EH (cell line): ENCODE results near the gene TIMM10B.
A peak's percentile ranks its signal among the peaks of the same experiment; 100 is the strongest.

Experiments used
- DNase-seq: peaks from one replicate; pipeline ENCODE4 v3.0.0-alpha.2; 2015; ENCODE audit warnings: low read depth

Gene TIMM10B

GRCh38 chr11:6472934-6473333 lies 8.4 kb upstream of the TIMM10B start:
- DNase-seq: no peak

DNA sequence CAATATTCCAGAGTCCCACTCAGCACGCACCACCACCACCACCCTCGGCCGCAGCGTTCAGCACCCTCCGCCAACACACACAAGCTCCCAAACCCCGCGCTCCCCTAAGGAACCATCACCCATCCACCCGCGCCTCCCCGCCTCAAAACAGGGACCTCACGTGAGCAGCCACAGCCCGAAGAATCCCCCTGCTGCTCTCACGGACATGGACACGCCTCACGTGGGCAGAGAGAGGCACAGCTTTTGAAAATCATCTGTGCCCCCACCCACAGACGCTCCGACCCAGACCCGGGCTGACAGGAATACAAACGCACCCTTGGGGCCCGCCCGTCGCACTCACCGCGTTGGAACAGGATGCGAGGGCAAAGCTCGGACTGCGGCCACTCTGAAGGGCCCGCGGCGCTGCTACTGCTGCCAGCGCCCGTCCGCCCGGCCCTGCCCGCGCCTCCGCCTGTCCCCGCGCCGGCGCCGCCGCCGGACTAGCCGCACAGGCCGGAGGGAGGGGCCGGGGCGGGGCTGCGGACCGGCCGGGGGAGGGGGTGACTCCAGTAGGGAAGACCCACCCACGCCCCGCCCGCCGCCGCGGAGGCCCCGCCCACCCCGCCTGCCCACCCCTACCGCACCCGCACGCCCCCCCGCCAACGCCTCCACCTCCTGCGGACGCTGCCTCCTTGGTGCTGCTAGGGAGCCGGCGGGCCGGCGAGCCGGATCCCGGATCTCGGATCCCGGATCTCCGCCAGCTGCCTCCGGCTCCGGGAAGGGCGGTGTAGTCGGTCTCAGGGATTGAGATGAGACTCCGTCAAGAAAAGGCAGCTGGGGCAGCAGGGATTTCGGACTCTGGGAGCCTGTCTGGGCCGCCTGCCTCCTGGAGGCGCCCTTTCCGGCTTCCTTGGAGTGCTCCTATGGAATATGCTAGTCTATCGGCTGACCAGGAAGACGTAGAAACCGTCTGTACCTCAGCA lies 7.6 kb upstream of the TIMM10B start, which contains the start of gene TRIM3:
TSS of gene TRIM3 (minus strand) at position 491 of the 962 bp plus-strand sequence. CDS start 8,246 bp downstream, outside the sequence.
- DNase-seq: peak; percentile 91

DNA sequence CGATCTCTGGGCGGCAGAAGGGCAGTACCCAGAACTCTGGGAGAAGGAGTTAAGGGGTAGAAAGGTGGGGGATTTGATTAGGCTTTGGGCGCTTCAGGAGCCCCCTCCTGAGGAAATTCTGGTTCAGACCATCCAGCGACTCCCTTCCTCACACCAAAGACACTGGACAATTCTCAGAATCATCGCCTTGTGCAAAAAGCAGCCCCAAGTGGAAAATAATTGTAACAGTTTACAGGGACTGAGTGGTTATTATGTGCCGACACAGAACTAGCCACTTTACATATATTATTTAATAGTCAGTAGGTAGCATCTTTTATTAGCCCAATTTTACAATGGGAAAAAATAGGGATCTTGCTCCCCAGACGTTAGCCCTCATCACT lies 6.9 kb upstream of the TIMM10B start:
- DNase-seq: no peak

DNA sequence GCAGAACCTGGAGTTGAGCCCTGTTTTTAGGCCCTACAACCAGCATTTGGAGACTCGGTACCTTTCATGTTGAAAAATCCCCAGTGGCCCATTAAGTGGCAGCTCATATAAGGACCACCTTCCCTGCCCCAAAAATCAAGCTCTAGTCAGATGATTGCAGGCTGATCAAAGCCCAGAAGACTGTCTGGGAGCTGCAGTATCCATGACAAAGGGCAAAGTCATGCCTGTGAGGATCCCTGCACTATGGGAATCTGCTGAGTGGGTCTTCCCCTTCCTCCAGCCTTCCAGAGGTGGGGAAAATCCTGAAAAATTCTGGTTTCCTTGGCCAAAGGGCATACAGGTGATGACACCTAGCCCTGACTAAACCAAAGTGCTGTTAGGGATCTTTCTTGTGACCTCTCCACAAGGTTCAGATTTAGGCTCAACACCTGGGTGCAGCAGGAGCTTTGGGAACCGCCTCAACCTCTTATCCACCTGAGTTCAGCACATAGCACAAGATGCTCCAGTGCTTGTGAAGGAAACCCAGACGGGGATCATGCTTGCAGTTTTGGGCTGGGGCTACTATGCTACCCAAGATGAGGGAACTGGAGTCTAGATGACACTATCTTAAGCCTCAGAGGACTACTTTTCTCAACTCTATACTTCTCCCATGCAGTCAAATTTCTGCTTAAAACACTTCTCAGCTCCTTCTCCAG lies 6.3 kb upstream of the TIMM10B start:
- DNase-seq: peak; percentile 21

GRCh38 chr11:6475936-6476335 lies 5.4 kb upstream of the TIMM10B start:
- DNase-seq: no peak

GRCh38 chr11:6476571-6476970 lies 4.7 kb upstream of the TIMM10B start:
- no peak for DNase-seq

- peak; percentile 39 for DNase-seq
Observed at GRCh38 chr11:6480299-6480914, 894 bp upstream of the TIMM10B start.

GRCh38 chr11:6481924-6482275 lies 599 bp downstream of the TIMM10B start:
- DNase-seq: no peak

DNA sequence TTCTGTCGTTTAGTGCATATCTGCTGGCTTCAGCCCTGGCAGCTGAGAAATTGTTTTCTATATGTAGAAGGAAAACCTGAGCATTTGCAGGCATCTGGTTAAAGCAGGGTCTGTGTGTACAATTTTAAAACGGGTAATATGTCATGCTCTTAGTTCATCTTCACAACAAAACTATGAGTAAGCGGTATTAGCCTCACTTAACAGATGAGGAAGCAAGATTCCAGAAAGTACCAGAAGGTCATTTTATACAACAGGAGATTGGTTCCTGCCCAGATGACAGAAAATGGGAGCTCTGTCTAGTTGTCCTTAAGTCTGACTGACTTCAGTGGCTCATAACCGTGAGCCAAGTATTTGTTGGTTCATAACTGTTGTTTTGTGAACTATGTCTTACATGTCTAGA lies 1.1 kb downstream of the TIMM10B start:
- no peak for DNase-seq

GRCh38 chr11:6483015-6483414 lies 1.7 kb downstream of the TIMM10B start:
- no peak for DNase-seq

DNA sequence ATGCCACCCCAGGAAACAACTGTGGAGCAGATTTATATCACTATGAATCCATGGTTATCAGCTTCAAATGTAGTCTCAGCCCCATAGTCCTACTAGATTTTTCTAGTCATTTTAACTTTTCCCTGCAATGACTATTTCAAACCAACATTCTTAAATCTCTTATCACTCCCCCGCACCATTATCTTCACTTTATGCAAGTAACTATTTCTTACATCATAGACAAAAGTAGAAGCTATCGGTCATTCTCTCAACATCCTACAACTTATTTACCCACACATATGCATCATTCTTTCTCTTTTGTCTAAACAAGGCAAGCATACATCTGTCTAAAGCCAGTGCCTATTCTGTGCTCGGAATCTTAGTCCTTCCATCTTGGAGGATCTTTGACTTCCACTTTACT lies 4.4 kb downstream of the TIMM10B start:
- no peak for DNase-seq

DNA sequence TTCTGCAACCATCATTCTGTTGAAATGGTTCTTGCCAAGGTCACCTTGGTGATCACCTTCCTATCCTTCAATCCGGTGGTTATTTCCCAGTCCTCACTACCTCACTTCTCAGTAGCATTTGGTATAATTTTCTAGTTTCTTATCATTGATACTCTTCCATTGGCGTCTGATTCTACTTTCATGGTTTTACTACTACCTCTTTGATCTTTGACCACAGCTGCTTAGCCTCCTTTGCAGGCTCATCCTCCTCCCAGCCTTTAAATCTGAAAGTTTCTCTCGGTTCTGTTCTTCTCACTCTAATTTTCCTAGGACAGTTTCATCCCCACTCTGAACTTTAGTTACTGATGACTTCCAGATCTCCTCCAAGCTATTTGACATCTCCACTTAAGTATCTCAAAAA lies 5.0 kb downstream of the TIMM10B start:
- no peak for DNase-seq

DNA sequence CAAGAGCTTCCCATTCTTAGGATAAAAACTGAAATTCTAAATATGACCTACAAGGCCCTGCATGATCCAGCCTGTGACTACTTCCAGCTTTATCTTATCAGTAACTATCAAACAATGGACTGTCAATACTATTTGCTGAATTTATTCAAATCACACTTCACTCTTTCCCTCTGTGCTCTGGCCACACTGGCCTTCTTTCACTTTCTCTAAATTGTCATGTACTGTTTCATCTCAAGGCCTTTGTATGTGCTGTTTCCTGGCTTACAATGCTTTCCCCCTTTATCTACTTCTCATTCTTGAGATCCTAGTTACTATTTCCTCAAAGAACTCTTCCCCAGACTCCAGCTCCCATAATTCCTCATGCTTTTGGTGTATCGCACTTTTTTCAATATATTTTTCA lies 5.6 kb downstream of the TIMM10B start:
- no peak for DNase-seq

DNA sequence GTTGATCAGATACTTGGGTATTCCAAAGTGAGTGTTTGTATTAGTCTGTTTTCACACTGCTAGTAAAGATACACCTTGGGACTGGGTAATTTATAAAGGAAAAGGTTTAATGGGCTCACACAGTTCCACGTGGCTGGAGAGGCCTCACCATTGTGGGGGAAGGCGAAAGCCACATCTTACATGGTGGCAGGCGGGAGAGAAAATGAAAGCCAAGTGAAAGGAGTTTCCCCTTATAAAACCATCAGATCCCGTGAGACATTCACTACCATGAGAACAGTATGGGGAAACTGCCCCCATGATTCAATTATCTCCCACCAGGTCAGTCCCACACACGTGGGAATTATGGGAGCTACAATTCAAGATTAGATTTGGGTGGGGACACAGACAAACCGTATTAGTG lies 7.0 kb downstream of the TIMM10B start:
- no peak for DNase-seq

GRCh38 chr11:6488821-6489220 lies 7.5 kb downstream of the TIMM10B start:
- DNase-seq: no peak

- no peak for DNase-seq
Observed at GRCh38 chr11:6489306-6489705, 8.0 kb downstream of the TIMM10B start.

DNA sequence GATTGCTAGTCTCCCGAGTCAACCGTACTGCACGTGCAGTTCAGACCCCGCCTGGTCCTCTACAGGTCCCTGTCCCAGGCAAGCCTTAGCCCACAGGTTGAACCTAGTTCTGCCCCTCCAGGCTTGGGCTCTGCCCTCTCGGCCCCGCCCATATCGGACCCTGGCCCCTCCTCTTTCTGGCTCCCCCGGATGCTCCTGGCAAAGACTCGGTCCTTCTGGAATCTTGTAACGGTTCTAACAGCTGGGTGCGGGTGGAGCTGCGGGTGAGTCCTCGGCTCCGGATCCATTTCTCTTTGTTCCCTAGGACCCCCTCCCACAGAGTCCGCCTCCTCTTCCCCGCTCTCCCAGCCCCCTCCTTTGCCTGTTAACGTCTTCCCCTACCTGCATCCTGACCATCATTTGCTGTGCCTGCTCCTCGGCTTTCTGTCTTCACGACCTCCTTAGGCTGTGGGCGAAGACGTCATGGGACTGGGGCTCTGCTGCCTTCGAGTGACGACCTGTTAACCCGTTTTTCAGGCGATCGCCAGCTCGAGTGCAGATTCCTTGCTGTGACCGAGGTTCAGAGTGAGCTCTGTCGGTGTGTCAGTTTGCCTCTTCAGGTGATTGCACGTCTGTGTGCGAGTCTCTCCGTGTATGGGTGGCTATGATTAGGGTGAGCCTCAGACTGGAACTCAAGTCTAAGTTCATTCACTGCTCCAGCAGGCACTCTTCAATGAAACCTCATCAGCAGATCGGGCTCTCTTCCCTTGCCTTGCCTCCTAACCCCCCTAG lies 16.0 kb downstream of the TIMM10B start, which contains the start of gene DNHD1:
TSS of gene DNHD1 (plus strand) at position 212 of the 771 bp plus-strand sequence. CDS start 936 bp downstream, outside the sequence.
- peak; percentile 12 for DNase-seq

GRCh38 chr11:6498121-6498520 lies 16.8 kb downstream of the TIMM10B start:
- no peak for DNase-seq

- no peak for DNase-seq
Observed at GRCh38 chr11:6498544-6498943, 17.2 kb downstream of the TIMM10B start.

DNA sequence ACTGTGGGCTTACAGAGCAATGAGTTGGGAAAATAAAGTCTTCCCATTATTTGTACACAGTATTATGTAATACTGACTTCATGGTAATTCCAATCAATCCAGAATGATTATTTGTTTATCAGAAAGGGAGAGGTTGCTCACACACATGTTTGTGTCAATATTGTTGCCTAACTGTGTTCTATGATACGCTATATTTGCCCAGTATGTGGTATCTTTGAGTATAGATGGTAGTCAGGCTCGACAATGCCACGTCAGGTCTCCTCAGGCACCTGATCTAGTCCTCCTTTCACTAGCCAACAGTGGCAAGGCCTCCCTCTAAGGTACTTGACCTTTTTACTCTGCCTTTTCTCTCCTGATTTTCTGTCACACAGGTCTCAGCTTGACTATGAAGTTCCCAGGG lies 21.1 kb downstream of the TIMM10B start:
- DNase-seq: no peak

DNA sequence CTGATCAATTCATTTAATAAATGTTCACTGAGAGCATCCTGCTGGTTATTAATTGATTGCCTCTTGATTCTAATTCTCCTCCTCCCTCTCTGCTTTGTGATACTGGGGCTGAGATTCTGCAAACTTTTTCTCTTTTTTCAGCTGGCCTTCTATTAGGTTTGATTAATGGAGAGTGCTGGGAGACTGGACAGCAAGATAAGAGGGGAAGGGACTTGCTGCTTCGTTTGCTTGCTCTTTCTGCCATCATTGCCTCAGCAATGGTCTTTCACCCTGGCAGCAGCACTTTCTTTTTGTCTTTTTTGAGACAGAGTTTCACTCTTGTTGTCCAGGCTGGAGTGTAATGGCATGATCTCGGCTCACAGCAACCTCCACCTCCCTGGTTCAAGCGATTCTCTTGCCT lies 22.9 kb downstream of the TIMM10B start:
- no peak for DNase-seq
